K562 (cell line): ENCODE measurements around the gene ENOSF1. TPM values are rescaled to one million over a fixed set of nuclear protein-coding genes. Genes with fewer than 3 reads are reported as not detected.

ENCODE experiments used
- ATF7 ChIP-seq: fragments of 450-650 bp; IDR thresholded peaks from 2 replicates; pipeline ENCODE4 v1.7.1; 2014; ENCODE audit warnings: mild to moderate bottlenecking, moderate library complexity
- BRD9 ChIP-seq: fragments of 450-650 bp; IDR thresholded peaks from 2 replicates; pipeline ENCODE4 v1.6.1; 2018; ENCODE audit warnings: low read depth; ENCODE audit not compliant: partially characterized antibody
- CHD1 ChIP-seq: fragments of 200-600 bp; sonication (generic); IDR thresholded peaks from one replicate; pipeline ENCODE4 v1.6.1; 2012; ENCODE audit warnings: mild to moderate bottlenecking, moderate library complexity, low read length, inconsistent platforms
- COPS2 ChIP-seq: fragments of 450-650 bp; conservative IDR thresholded peaks from 2 replicates; pipeline ENCODE4 v1.6.1; 2016; ENCODE audit warnings: mild to moderate bottlenecking, moderate library complexity
- DEAF1 ChIP-seq: fragments of 450-650 bp; formaldehyde crosslinking; IDR thresholded peaks from 2 replicates; pipeline ENCODE4 v1.4.0; 2020; ENCODE audit warnings: mild to moderate bottlenecking, moderate library complexity
- ELF2 ChIP-seq: fragments of 250-450 bp; sonication (Bioruptor Pico); IDR thresholded peaks from 2 replicates; pipeline ENCODE4 v1.5.0; 2021; ENCODE audit warnings: mild to moderate bottlenecking
- EP400 ChIP-seq: fragments of 450-650 bp; IDR thresholded peaks from 2 replicates; pipeline ENCODE4 v1.6.1; 2017; ENCODE audit warnings: antibody characterized with exemption, mild to moderate bottlenecking, moderate library complexity
- FOSL1 ChIP-seq: fragments of 200-800 bp; sonication (Bioruptor generic); conservative IDR thresholded peaks from 2 replicates; pipeline ENCODE4 v1.6.1; 2016; ENCODE audit warnings: missing genetic modification characterization, missing compliant biosample characterization
- FOXA1 ChIP-seq: fragments of 450-650 bp; IDR thresholded peaks from 2 replicates; pipeline ENCODE4 v1.6.1; 2016; ENCODE audit warnings: mild to moderate bottlenecking, borderline replicate concordance
- FOXA3 ChIP-seq, 2 experiments: fragments of 450-650 bp in 1 of 2; sonication (generic) in 1 of 2; formaldehyde crosslinking; IDR thresholded peaks in 1 of 2; conservative IDR thresholded peaks in 1 of 2; 2 replicates each; pipeline versions ENCODE4 v1.4.0 to v1.8.0; 2020 to 2022; ENCODE audit warnings: mild to moderate bottlenecking in 2 of 2, missing genetic modification reagents in 1 of 2
- FOXK2 ChIP-seq, 2 experiments: fragments of 450-650 bp; IDR thresholded peaks in 1 of 2; conservative IDR thresholded peaks in 1 of 2; 2 replicates each; pipeline ENCODE4 v1.6.1; 2016; ENCODE audit warnings: low read depth in 2 of 2, mild to moderate bottlenecking in 1 of 2
- GTF2E2 ChIP-seq: fragments of 200-800 bp; sonication (Bioruptor generic); IDR thresholded peaks from 2 replicates; pipeline ENCODE4 v1.6.1; 2016; ENCODE audit warnings: missing genetic modification characterization, missing compliant biosample characterization
- JUN ChIP-seq, 2 experiments: sonication (generic) in 1 of 2; formaldehyde crosslinking in 1 of 2; IDR thresholded peaks; 2 replicates each; pipeline versions ENCODE4 v1.6.1 to v1.8.0; 2012 to 2022; ENCODE audit warnings: borderline replicate concordance in 2 of 2, mild to moderate bottlenecking in 2 of 2, improper control_type of control experiment in 1 of 2, low read depth in 1 of 2, low read length in 1 of 2, missing genetic modification reagents in 1 of 2
- KLF10 ChIP-seq: fragments of 250-450 bp; sonication (Bioruptor Pico); IDR thresholded peaks from 2 replicates; pipeline ENCODE4 v1.6.1; 2021; ENCODE audit warnings: matching md5 sums
- NFE2L1 ChIP-seq: fragments of 450-650 bp; IDR thresholded peaks from 2 replicates; pipeline ENCODE4 v1.6.1; 2016; ENCODE audit warnings: missing genetic modification characterization, low read depth, mild to moderate bottlenecking, missing compliant biosample characterization, moderate library complexity, borderline replicate concordance
- PRMT5 ChIP-seq: sonication (generic); formaldehyde crosslinking; IDR thresholded peaks from 2 replicates; pipeline ENCODE4 v1.5.0; 2020; ENCODE audit warnings: missing genetic modification reagents
- PRPF4 ChIP-seq: fragments of 200-400 bp; formaldehyde crosslinking; IDR thresholded peaks from one replicate; pipeline ENCODE4 v1.6.1; 2017; ENCODE audit warnings: low read length, low read depth, mild to moderate bottlenecking; ENCODE audit not compliant: insufficient read depth, poor library complexity, severe bottlenecking
- SMARCA5 ChIP-seq: fragments of 450-650 bp; IDR thresholded peaks from 2 replicates; pipeline ENCODE4 v1.6.1; 2016
- TCF3 ChIP-seq: sonication (generic); formaldehyde crosslinking; IDR thresholded peaks from 2 replicates; pipeline ENCODE4 v1.4.0; 2020; ENCODE audit warnings: mild to moderate bottlenecking, missing genetic modification reagents
- ZNF133 ChIP-seq: fragments of 250-450 bp; sonication (Bioruptor Pico); IDR thresholded peaks from 2 replicates; pipeline ENCODE4 v1.4.0; 2020; ENCODE audit warnings: mild to moderate bottlenecking
- ZNF134 ChIP-seq: fragments of 250-450 bp; sonication (Bioruptor Pico); conservative IDR thresholded peaks from 2 replicates; pipeline ENCODE4 v1.4.0; 2020
- ZNF41 ChIP-seq: fragments of 250-450 bp; sonication (Bioruptor Pico); conservative IDR thresholded peaks from 2 replicates; pipeline ENCODE4 v1.4.0; 2020; ENCODE audit warnings: mild to moderate bottlenecking
- ZNF511 ChIP-seq: sonication (generic); formaldehyde crosslinking; IDR thresholded peaks from 2 replicates; pipeline ENCODE4 v1.8.0; 2022; ENCODE audit warnings: mild to moderate bottlenecking, missing genetic modification reagents
- ZNF76 ChIP-seq: fragments of 250-450 bp; sonication (Bioruptor Pico); IDR thresholded peaks from 2 replicates; pipeline ENCODE4 v1.4.0; 2020; ENCODE audit warnings: mild to moderate bottlenecking, moderate library complexity, borderline replicate concordance
- ZNF764 ChIP-seq: fragments of 250-450 bp; sonication (Bioruptor Pico); IDR thresholded peaks from 2 replicates; pipeline ENCODE4 v1.4.0; 2020; ENCODE audit warnings: low read depth, mild to moderate bottlenecking, moderate library complexity
- polyA plus RNA-seq, 8 experiments: library from polyadenylated mRNA; depleted of rRNA in 4 of 8; stranded (reverse) in 5 of 8; unstranded in 3 of 8; fragments of >200 nt; fragmentation: Nextera tagmentation in 2 of 8; fragmentation: Illumina TruSeq in 1 of 8; extraction: Ambion mirVana in 2 of 8; extraction: Trizol in 1 of 8; gene quantifications; 2 replicates each; pipeline versions ENCODE4 v1.2.1 to v1.2.3, GENCODE V29; 2011 to 2014; ENCODE audit warnings: inconsistent platforms in 1 of 8, missing spikeins in 1 of 8
- total RNA-seq, 7 experiments: library from RNA; depleted of rRNA in 6 of 7; stranded (reverse); fragments of >200 nt in 6 of 7; fragmentation: Illumina TruSeq in 2 of 7; extraction: Trizol in 2 of 7; gene quantifications; 2 replicates each; pipeline versions ENCODE4 v1.2.1 to v1.2.3, GENCODE V29; 2011 to 2021; ENCODE audit warnings: low replicate concordance in 1 of 7
- TF ChIP-seq, protein P1 (sequence below): sonication (generic); formaldehyde crosslinking; IDR thresholded peaks from 2 replicates; pipeline ENCODE4 v1.8.0; 2022; ENCODE audit warnings: mild to moderate bottlenecking, missing genetic modification reagents, borderline replicate concordance

The ENOSF1 gene
- total and polyA plus RNA-seq, 9 of the 15 experiments (the other 6 are each of a cell fraction or from before 2014, with no cell fraction given), result 15.5 to 66.4 (median 46.5) TPM

- TF ChIP-seq ELF2, result no peak
- TF ChIP-seq CHD1, result no peak
- TF ChIP-seq ATF7, result peak; percentile 92
- TF ChIP-seq EP400, result peak; percentile 25; the same call in 1 of the 2 replicates
- no peak for TF ChIP-seq ZNF133 (CRISPR knock-in tag)
- no peak for TF ChIP-seq FOXA1
- no peak for TF ChIP-seq FOSL1
- TF ChIP-seq FOXA3 (CRISPR knock-in tag; conservative IDR thresholded peaks at IDR 0.05 in 1 of 2, IDR thresholded peaks at IDR 0.05 in 1 of 2), result no peak
- TF ChIP-seq PRPF4, result no peak
- TF ChIP-seq ZNF41 (CRISPR knock-in tag), result no peak
- peak; percentile 82; the same call in 1 of the 2 replicates for TF ChIP-seq SMARCA5
- no peak for TF ChIP-seq ZNF134 (CRISPR knock-in tag)
- peak; percentile 41 for TF ChIP-seq BRD9
- TF ChIP-seq NFE2L1 (tag), result no peak
- TF ChIP-seq COPS2, result no peak
- TF ChIP-seq TCF3 (CRISPR knock-in tag), result no peak
- TF ChIP-seq JUN (IDR thresholded peaks at IDR 0.05; ENCODE audit: borderline replicate concordance, low read depth, low read length), result 0 out of 2 replicates have a peak, but pooled peaks have one; percentile 40
- no peak for TF ChIP-seq JUN (CRISPR knock-in tag; IDR thresholded peaks at IDR 0.05; ENCODE audit: borderline replicate concordance)
- peak in 1 of 2 experiments; percentile 29; a peak in 1 of 4 replicates for TF ChIP-seq FOXK2 (conservative IDR thresholded peaks at IDR 0.05 in 1 of 2, IDR thresholded peaks at IDR 0.05 in 1 of 2; ENCODE audit: low read depth in 2 of 2)
- TF ChIP-seq DEAF1 (CRISPR knock-in tag), result peak; percentile 92
- TF ChIP-seq GTF2E2 (tag), result no peak
- TF ChIP-seq KLF10, result no peak
- TF ChIP-seq PRMT5 (CRISPR knock-in tag), result no peak
- TF ChIP-seq ZNF511 (CRISPR knock-in tag), result no peak
- peak; percentile 26; the same call in 1 of the 2 replicates for TF ChIP-seq ZNF764 (CRISPR knock-in tag)
- no peak for TF ChIP-seq ZNF76
- TF ChIP-seq, protein P1, sequence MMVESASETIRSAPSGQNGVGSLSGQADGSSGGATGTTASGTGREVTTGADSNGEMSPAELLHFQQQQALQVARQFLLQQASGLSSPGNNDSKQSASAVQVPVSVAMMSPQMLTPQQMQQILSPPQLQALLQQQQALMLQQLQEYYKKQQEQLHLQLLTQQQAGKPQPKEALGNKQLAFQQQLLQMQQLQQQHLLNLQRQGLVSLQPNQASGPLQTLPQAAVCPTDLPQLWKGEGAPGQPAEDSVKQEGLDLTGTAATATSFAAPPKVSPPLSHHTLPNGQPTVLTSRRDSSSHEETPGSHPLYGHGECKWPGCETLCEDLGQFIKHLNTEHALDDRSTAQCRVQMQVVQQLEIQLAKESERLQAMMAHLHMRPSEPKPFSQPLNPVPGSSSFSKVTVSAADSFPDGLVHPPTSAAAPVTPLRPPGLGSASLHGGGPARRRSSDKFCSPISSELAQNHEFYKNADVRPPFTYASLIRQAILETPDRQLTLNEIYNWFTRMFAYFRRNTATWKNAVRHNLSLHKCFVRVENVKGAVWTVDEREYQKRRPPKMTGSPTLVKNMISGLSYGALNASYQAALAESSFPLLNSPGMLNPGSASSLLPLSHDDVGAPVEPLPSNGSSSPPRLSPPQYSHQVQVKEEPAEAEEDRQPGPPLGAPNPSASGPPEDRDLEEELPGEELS (CRISPR knock-in tag), result no peak
Observed at GRCh38 chr18:741931-742512, 29.6 kb upstream of the ENOSF1 start (continued).
